ENCODE results near the gene SCYGR8. TPM values are rescaled to one million over a fixed set of nuclear protein-coding genes. Genes with fewer than 3 reads are reported as not detected.

SCYGR8 gene
- total RNA-seq, 1 donor from 2014 or later, result not detected

GRCh38 chr2:227788561-227789018 lies 42.9 kb downstream of the SCYGR8 start:
- DNase-seq (ENCODE audit: extremely low spot score, unreplicated experiment), result no peak
- no peaks in the 10 kb centered on the region for H3K27me3 Mint-ChIP-seq (ENCODE audit: unreplicated experiment)
- H3K4me3 Mint-ChIP-seq (ENCODE audit: unreplicated experiment), result no peak overlapping the region
- no peaks in the 10 kb centered on the region for H3K36me3 Mint-ChIP-seq (ENCODE audit: unreplicated experiment)
- TF ChIP-seq, protein P1, sequence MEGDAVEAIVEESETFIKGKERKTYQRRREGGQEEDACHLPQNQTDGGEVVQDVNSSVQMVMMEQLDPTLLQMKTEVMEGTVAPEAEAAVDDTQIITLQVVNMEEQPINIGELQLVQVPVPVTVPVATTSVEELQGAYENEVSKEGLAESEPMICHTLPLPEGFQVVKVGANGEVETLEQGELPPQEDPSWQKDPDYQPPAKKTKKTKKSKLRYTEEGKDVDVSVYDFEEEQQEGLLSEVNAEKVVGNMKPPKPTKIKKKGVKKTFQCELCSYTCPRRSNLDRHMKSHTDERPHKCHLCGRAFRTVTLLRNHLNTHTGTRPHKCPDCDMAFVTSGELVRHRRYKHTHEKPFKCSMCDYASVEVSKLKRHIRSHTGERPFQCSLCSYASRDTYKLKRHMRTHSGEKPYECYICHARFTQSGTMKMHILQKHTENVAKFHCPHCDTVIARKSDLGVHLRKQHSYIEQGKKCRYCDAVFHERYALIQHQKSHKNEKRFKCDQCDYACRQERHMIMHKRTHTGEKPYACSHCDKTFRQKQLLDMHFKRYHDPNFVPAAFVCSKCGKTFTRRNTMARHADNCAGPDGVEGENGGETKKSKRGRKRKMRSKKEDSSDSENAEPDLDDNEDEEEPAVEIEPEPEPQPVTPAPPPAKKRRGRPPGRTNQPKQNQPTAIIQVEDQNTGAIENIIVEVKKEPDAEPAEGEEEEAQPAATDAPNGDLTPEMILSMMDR (IDR thresholded peaks at IDR 0.05), result no peak
- H3K27ac Mint-ChIP-seq (ENCODE audit: unreplicated experiment), result no peak overlapping the region
- peaks cover 3% of the 10 kb centered on the region for H3K4me1 Mint-ChIP-seq (ENCODE audit: unreplicated experiment)
- H3K9me3 Mint-ChIP-seq (ENCODE audit: unreplicated experiment), result peaks cover 6% of the 10 kb centered on the region

DNA sequence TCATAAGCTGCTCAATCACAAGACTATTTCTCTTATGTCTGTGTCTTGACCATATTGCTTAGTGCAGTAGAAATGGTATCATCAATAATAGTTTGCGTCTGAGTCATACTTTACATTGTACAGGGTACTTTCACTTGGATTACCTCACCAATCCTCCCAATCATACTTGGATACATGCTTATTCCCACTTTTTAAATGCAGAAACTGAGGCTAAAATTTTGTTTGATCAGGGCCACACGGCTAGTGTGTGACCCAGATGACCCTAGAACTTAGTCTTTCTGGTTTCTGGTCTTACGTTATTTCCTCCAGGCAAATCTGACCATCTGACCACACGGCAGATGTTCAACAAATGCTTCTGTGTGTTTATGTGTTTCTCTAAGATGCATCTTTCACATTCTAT lies 44.1 kb downstream of the SCYGR8 start:
- TF ChIP-seq, protein P1 (IDR thresholded peaks at IDR 0.05), result no peak
- H3K4me1 Mint-ChIP-seq (ENCODE audit: unreplicated experiment), result peaks cover 3% of the 10 kb centered on the region
- H3K4me3 Mint-ChIP-seq (ENCODE audit: unreplicated experiment), result no peak overlapping the region
- peaks cover 6% of the 10 kb centered on the region for H3K9me3 Mint-ChIP-seq (ENCODE audit: unreplicated experiment)
- H3K36me3 Mint-ChIP-seq (ENCODE audit: unreplicated experiment), result no peaks in the 10 kb centered on the region
- peak overlapping the region; percentile 36 for H3K27ac Mint-ChIP-seq (ENCODE audit: unreplicated experiment)
- no peaks in the 10 kb centered on the region for H3K27me3 Mint-ChIP-seq (ENCODE audit: unreplicated experiment)
- DNase-seq (ENCODE audit: extremely low spot score, unreplicated experiment), result no peak

GRCh38 chr2:227793148-227793712 lies 47.5 kb downstream of the SCYGR8 start:
- H3K9me3 Mint-ChIP-seq (ENCODE audit: unreplicated experiment), result peaks cover 5% of the 10 kb centered on the region
- no peak overlapping the region for H3K27ac Mint-ChIP-seq (ENCODE audit: unreplicated experiment)
- no peak for DNase-seq (ENCODE audit: extremely low spot score, unreplicated experiment)
- peaks cover 7% of the 10 kb centered on the region for H3K4me1 Mint-ChIP-seq (ENCODE audit: unreplicated experiment)
- TF ChIP-seq, protein P1 (IDR thresholded peaks at IDR 0.05), result no peak
- H3K4me3 Mint-ChIP-seq (ENCODE audit: unreplicated experiment), result no peak overlapping the region
- H3K36me3 Mint-ChIP-seq (ENCODE audit: unreplicated experiment), result no peaks in the 10 kb centered on the region
- no peaks in the 10 kb centered on the region for H3K27me3 Mint-ChIP-seq (ENCODE audit: unreplicated experiment)

Other genes with a start within 250 kb of the SCYGR8 start
- not detected in 2 replicates for gene SCYGR2, start 147.0 kb upstream of the SCYGR8 start, total RNA-seq
- gene SCYGR3, start 131.1 kb upstream of the SCYGR8 start, total RNA-seq, result not detected in 2 replicates
- gene SCYGR4, start 128.4 kb upstream of the SCYGR8 start, total RNA-seq, result not detected in 2 replicates
- not detected in 2 replicates for gene SCYGR5, start 79.1 kb upstream of the SCYGR8 start, total RNA-seq
- gene SLC19A3, start 27.9 kb upstream of the SCYGR8 start, total RNA-seq, result not detected in 2 replicates
- gene SCYGR6, start 21.1 kb upstream of the SCYGR8 start, total RNA-seq, result not detected in 2 replicates
- not detected in 2 replicates for gene SCYGR7, start 17.6 kb upstream of the SCYGR8 start, total RNA-seq
- not detected in 2 replicates for gene CCL20, start 67.9 kb downstream of the SCYGR8 start, total RNA-seq
- not detected in 2 replicates for gene DAW1, start 125.7 kb downstream of the SCYGR8 start, total RNA-seq